OCI-LY3 (cell line): Measurements from ENCODE around the gene ORC3.

Experiments used
- H2AFZ ChIP-seq: fragments of 200-600, 300-600 bp; shearing (Covaris generic); 2 replicates; pipeline ENCODE4 v1.6.0; 2014; ENCODE audit warnings: antibody characterized with exemption, low read depth, low read length
- H3K27ac ChIP-seq: fragments of 200-600, 300-600 bp; sonication (generic); 2 replicates; pipeline ENCODE4 v1.5.1; 2014; ENCODE audit warnings: mild to moderate bottlenecking, low read length, moderate library complexity, mixed read lengths
- H3K27me3 ChIP-seq: fragments of 200-600, 300-600 bp; sonication (generic); 2 replicates; pipeline ENCODE4 v1.6.1; 2014; ENCODE audit warnings: low read depth, low read length, mixed read lengths
- H3K36me3 ChIP-seq: fragments of 200-600, 300-600 bp; sonication (generic); replicated peaks from 2 replicates; pipeline ENCODE3; 2014; ENCODE audit warnings: low read depth, low read length, mixed read lengths
- H3K4me1 ChIP-seq: fragments of 300-600, 200-600 bp; sonication (generic); 2 replicates; pipeline ENCODE4 v1.6.1; 2014; ENCODE audit warnings: low read length, mixed read lengths
- H3K4me2 ChIP-seq: fragments of 200-600, 300-600 bp; sonication (generic); 2 replicates; pipeline ENCODE4 v1.6.1; 2014; ENCODE audit warnings: low read length, mixed read lengths
- H3K4me3 ChIP-seq: fragments of 300-600, 200-600 bp; sonication (generic); 2 replicates; pipeline ENCODE4 v1.5.1; 2014; ENCODE audit warnings: antibody characterized with exemption, mild to moderate bottlenecking, low read length, moderate library complexity
- H3K79me2 ChIP-seq: fragments of 300-600, 200-600 bp; shearing (Covaris generic); 2 replicates; pipeline ENCODE4 v1.6.1; 2014; ENCODE audit warnings: mild to moderate bottlenecking, low read length, mixed read lengths
- H3K9ac ChIP-seq: fragments of 300-600, 200-600 bp; shearing (Covaris generic); 2 replicates; pipeline ENCODE4 v1.6.0; 2014; ENCODE audit warnings: mild to moderate bottlenecking, low read length, moderate library complexity
- H3K9me3 ChIP-seq: fragments of 200-600, 300-600 bp; shearing (Covaris generic); 2 replicates; pipeline ENCODE4 v1.6.1; 2014; ENCODE audit warnings: low read length, mixed read lengths; ENCODE audit not compliant: insufficient read depth
- H4K20me1 ChIP-seq: fragments of 200-600, 300-600 bp; sonication (generic); 2 replicates; pipeline ENCODE4 v1.6.1; 2016; ENCODE audit warnings: low read length, mixed read lengths; ENCODE audit not compliant: insufficient read depth
- EZH2phosphoT487 ChIP-seq: fragments of 200-600 bp; shearing (Covaris generic); IDR thresholded peaks from 2 replicates; pipeline ENCODE4 v1.6.1; 2018; ENCODE audit warnings: antibody characterized with exemption, mixed run types, low read depth
- TF ChIP-seq, protein P1 (sequence below): fragments of 200-600, 300-600 bp; sonication (generic); IDR thresholded peaks from 2 replicates; pipeline ENCODE4 v1.5.1; 2014; ENCODE audit warnings: antibody characterized with exemption, low read length, low read depth

ORC3 gene

DNA sequence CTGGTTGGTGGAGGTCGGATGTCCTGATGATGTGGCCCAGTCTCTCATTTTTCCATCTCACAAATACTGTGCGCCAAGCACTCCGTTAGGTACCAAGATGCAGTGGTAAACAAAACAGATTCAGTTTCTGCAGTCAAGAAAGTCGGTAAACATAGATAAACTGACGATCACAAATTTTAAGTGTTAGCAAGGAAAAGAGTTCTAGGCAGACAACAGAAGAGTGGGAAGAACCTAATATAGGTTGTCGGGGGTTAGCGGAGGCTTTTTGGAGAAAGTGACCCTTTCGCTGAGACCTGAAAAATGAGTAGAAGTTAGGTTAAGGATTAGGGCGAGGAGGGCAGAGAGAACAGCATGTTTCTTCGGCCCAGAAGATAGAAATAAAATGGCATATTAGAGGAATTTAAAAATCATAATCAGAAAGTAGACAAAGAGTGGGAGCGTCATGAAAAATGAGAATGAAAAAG, 514 bp downstream of the ORC3 start:
- TF ChIP-seq, protein P1, sequence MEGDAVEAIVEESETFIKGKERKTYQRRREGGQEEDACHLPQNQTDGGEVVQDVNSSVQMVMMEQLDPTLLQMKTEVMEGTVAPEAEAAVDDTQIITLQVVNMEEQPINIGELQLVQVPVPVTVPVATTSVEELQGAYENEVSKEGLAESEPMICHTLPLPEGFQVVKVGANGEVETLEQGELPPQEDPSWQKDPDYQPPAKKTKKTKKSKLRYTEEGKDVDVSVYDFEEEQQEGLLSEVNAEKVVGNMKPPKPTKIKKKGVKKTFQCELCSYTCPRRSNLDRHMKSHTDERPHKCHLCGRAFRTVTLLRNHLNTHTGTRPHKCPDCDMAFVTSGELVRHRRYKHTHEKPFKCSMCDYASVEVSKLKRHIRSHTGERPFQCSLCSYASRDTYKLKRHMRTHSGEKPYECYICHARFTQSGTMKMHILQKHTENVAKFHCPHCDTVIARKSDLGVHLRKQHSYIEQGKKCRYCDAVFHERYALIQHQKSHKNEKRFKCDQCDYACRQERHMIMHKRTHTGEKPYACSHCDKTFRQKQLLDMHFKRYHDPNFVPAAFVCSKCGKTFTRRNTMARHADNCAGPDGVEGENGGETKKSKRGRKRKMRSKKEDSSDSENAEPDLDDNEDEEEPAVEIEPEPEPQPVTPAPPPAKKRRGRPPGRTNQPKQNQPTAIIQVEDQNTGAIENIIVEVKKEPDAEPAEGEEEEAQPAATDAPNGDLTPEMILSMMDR, result no peak
- no peak for TF ChIP-seq EZH2phosphoT487
- H2AFZ ChIP-seq, result peak overlapping the region; percentile 76
- H3K27ac ChIP-seq, result peak overlapping the region; percentile 48
- peak overlapping the region; percentile 91 for H3K4me2 ChIP-seq
- H3K36me3 ChIP-seq, result no peaks in the 10 kb centered on the region
- H3K4me3 ChIP-seq, result peak overlapping the region; percentile 98
- H3K9ac ChIP-seq, result peak overlapping the region; percentile 96
- no peaks in the 10 kb centered on the region for H3K9me3 ChIP-seq
- H3K4me1 ChIP-seq, result peaks cover 15% of the 10 kb centered on the region
- no peaks in the 10 kb centered on the region for H3K27me3 ChIP-seq
- no peaks in the 10 kb centered on the region for H4K20me1 ChIP-seq
- peaks cover 72% of the 10 kb centered on the region for H3K79me2 ChIP-seq

DNA sequence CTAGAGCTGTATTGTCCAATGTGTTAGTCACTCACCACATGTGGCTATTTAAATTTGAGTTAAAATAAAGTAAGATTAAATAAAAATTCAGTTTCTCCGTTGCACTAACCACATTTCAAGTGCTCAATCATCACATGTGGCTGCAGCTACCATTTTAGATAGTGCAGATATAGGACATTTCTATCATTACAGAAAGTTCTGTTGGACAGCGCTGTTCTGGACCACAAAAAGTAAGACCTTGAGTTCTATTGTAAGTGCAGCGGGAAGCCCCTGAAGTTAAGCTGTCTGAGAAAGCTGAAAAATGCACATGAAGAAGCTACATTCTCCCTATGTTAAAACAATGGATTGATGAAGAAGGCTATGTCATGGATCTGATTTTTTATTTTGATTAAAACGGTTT, 1.1 kb downstream of the ORC3 start:
- TF ChIP-seq, protein P1, result no peak
- no peak for TF ChIP-seq EZH2phosphoT487
- H3K4me1 ChIP-seq, result peaks cover 15% of the 10 kb centered on the region
- H2AFZ ChIP-seq, result no peak overlapping the region
- H3K4me2 ChIP-seq, result peak overlapping the region; percentile 91
- peaks cover 68% of the 10 kb centered on the region for H3K79me2 ChIP-seq
- H4K20me1 ChIP-seq, result no peaks in the 10 kb centered on the region
- H3K27me3 ChIP-seq, result no peaks in the 10 kb centered on the region
- no peak overlapping the region for H3K27ac ChIP-seq
- peak overlapping the region; percentile 96 for H3K9ac ChIP-seq
- peak overlapping the region; percentile 98 for H3K4me3 ChIP-seq
- H3K36me3 ChIP-seq, result no peaks in the 10 kb centered on the region
- H3K9me3 ChIP-seq, result no peaks in the 10 kb centered on the region

DNA sequence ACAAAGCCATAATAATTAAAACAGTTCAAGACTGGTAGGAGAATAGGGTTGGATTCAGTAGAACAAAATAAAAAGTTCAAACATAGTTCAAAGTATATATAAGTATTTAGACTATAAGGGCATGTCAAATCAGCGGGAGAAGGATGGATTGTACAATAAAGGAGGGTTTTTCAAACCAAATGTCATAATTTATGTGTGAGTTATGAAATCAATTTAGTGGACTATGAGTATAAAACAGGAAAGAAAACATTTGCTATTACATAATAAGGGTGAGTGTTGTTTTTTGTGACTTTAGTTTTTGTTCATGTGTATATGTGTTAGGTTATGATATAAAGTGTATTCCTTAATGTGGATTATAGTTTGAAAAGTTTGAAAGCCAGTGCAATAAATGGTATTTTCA, 10.6 kb downstream of the ORC3 start:
- no peaks in the 10 kb centered on the region for H3K79me2 ChIP-seq
- no peaks in the 10 kb centered on the region for H3K27me3 ChIP-seq
- H3K4me3 ChIP-seq, result no peak overlapping the region
- H4K20me1 ChIP-seq, result no peaks in the 10 kb centered on the region
- no peaks in the 10 kb centered on the region for H3K9me3 ChIP-seq
- no peak overlapping the region for H3K27ac ChIP-seq
- no peaks in the 10 kb centered on the region for H3K4me1 ChIP-seq
- H3K9ac ChIP-seq, result no peak overlapping the region
- H3K36me3 ChIP-seq, result no peaks in the 10 kb centered on the region
- H3K4me2 ChIP-seq, result no peak overlapping the region
- TF ChIP-seq, protein P1, result no peak
- no peak for TF ChIP-seq EZH2phosphoT487
- no peak overlapping the region for H2AFZ ChIP-seq

DNA sequence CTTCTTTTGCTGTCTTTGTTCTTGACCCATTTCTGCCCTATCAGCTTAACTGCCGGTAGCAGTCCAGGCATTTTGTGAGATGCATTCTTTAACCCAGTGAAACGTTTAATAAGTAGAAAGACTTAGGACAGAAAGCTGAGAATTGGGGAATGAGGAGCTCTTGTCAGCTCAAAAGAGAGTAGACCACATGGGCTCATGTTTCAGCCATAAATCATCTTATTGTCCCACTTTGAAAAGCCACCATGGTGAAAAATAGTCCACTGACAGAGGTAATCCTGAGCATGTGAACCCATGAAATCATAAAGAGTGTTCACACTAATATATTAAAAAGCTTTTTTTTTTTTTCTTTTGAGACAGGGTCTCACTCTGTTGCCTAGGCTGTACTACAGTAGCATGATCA, 16.3 kb downstream of the ORC3 start:
- Histone ChIP-seq H3K9ac (no peak overlapping the region), H3K36me3 (no peaks in the 10 kb centered on the region), H3K4me3 (no peak overlapping the region), H3K4me2 (no peak overlapping the region), H3K27me3 (no peaks in the 10 kb centered on the region), H4K20me1 (no peaks in the 10 kb centered on the region), H3K27ac (no peak overlapping the region), H2AFZ (no peak overlapping the region), H3K9me3 (no peaks in the 10 kb centered on the region), H3K79me2 (no peaks in the 10 kb centered on the region), H3K4me1 (no peaks in the 10 kb centered on the region)
- no peak for TF ChIP-seq EZH2phosphoT487
- TF ChIP-seq, protein P1, result no peak
